HFFc6 (cell line): Measurements from ENCODE around the gene PCYOX1L. TPM values are rescaled to one million over a fixed set of nuclear protein-coding genes. Genes with fewer than 3 reads are reported as not detected.

Experiments used
- DNase-seq: peaks from one replicate; pipeline ENCODE4 v3.0.0-alpha.2; 2018
- H3K27ac Mint-ChIP-seq: 2 replicates; pipeline ENCODE4 v1.8.0; 2020; ENCODE audit warnings: mild to moderate bottlenecking, mixed read lengths
- H3K27me3 Mint-ChIP-seq: 2 replicates; pipeline ENCODE4 v1.8.0; 2021; ENCODE audit warnings: mild to moderate bottlenecking, moderate library complexity, mixed read lengths; ENCODE audit not compliant: insufficient read depth
- H3K36me3 Mint-ChIP-seq: 2 replicates; pipeline ENCODE4 v1.8.0; 2021; ENCODE audit warnings: low read depth, mixed read lengths
- H3K4me1 Mint-ChIP-seq: 2 replicates; pipeline ENCODE4 v1.8.0; 2020; ENCODE audit warnings: low read depth, mixed read lengths
- H3K4me3 Mint-ChIP-seq: 2 replicates; pipeline ENCODE4 v1.8.0; 2020; ENCODE audit warnings: mild to moderate bottlenecking, moderate library complexity, mixed read lengths
- H3K9me3 Mint-ChIP-seq: 2 replicates; pipeline ENCODE4 v1.8.0; 2020; ENCODE audit warnings: mild to moderate bottlenecking, mixed read lengths
- total RNA-seq, 6 experiments: library from RNA; stranded (reverse); fragmentation: NEBNext Ultra II Directional; extraction: Animal tissue kit (Norgen Biotek cat#: 25700); gene quantifications; 2 replicates in 1 of 6; 3 replicates in 5 of 6; pipeline ENCODE4 v1.2.3, GENCODE V29; 2021
- TF ChIP-seq, protein P1 (sequence below): fragments of 200-600 bp; sonication (generic); IDR thresholded peaks from 2 replicates; pipeline ENCODE4 v1.5.0; 2021; ENCODE audit warnings: antibody characterized with exemption, mild to moderate bottlenecking

PCYOX1L gene
- total RNA-seq, 6 experiments from 2014 or later, result 9.8 to 13.5 (median 11.0) TPM

- Mint-ChIP-seq H3K9me3 (no peaks in the 10 kb centered on the region), H3K27me3 (no peaks in the 10 kb centered on the region; the same call in 1 of the 2 replicates), H3K27ac (peak overlapping the region; percentile 97), H3K4me3 (peak overlapping the region; percentile 96), H3K4me1 (peaks cover 72% of the 10 kb centered on the region), H3K36me3 (peaks cover 34% of the 10 kb centered on the region)
- peak; percentile 77 for DNase-seq
- TF ChIP-seq, protein P1, sequence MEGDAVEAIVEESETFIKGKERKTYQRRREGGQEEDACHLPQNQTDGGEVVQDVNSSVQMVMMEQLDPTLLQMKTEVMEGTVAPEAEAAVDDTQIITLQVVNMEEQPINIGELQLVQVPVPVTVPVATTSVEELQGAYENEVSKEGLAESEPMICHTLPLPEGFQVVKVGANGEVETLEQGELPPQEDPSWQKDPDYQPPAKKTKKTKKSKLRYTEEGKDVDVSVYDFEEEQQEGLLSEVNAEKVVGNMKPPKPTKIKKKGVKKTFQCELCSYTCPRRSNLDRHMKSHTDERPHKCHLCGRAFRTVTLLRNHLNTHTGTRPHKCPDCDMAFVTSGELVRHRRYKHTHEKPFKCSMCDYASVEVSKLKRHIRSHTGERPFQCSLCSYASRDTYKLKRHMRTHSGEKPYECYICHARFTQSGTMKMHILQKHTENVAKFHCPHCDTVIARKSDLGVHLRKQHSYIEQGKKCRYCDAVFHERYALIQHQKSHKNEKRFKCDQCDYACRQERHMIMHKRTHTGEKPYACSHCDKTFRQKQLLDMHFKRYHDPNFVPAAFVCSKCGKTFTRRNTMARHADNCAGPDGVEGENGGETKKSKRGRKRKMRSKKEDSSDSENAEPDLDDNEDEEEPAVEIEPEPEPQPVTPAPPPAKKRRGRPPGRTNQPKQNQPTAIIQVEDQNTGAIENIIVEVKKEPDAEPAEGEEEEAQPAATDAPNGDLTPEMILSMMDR, result no peak; the same call in 1 of the 2 replicates
Observed at GRCh38 chr5:149406203-149406978, 48.5 kb downstream of the PCYOX1L start.

DNA sequence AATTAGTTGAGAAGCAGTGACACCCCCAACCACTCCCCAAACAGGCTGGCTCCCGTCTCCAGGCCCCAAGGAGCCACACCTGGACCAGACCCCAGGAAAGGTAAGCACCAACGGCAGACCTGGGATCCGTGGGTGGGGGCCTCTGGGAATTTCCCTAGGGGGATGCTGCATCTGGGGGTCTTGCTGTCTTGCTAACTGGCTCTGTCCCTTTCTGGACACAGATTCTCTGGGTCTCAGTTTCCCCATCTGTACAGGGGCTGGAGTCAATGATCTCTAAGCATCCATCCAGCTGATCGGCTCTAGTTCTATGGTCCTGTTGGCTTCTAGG is 49.1 kb downstream of the PCYOX1L start:
- Mint-ChIP-seq H3K4me1 (peaks cover 77% of the 10 kb centered on the region), H3K27me3 (no peaks in the 10 kb centered on the region; the same call in 1 of the 2 replicates), H3K9me3 (no peaks in the 10 kb centered on the region), H3K36me3 (peaks cover 34% of the 10 kb centered on the region), H3K27ac (peak overlapping the region; percentile 97), H3K4me3 (peak overlapping the region; percentile 96)
- TF ChIP-seq, protein P1, result no peak
- DNase-seq, result no peak

DNA sequence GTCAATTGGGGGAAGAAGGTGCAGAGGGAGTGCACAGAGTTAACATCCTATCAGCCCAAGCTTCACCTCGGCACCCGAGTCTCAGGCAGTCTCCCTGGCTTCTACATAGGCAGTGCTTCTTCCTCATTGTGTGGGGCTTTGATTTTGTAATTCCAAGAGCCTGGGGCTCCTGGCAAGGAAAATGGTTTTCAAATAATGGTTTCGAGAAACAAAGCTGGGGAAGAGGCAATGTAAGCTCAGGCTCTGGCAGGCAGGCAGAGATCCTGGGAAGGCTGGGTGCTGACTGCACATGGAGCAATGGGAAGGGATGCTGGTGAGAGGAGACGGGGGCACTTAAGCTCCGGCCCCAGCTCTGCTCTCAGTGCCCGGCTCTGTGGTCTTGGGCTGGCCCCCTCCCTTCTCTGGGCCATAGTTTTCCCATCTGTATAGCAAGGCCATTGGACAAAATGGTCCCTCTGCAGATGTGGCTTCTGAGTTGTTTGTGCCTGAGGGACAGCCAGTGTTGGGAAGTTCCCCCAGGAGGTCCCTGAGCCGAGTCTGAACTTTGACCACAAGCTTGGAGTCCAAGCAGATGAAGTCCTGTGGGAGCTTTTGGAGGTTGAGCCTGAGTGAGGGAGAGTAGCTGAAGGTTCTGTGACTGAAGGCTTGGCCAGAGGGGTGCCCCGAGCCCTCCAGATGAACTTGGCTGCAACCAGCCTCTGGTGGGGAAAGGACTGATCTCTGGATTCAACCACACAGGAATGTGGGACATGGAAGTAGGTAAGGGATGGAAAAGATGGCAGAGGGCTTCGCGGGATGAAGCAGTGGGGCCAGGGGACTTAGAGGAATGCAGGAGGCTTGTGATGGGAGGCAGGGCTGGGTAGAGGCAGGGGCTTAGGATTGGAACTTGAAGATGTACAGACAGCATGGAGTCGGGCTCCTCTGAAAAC is 49.7 kb downstream of the PCYOX1L start:
- no peak for DNase-seq
- no peaks in the 10 kb centered on the region for H3K9me3 Mint-ChIP-seq
- peak overlapping the region; percentile 96 for H3K4me3 Mint-ChIP-seq
- H3K4me1 Mint-ChIP-seq, result peaks cover 82% of the 10 kb centered on the region
- H3K27me3 Mint-ChIP-seq, result no peaks in the 10 kb centered on the region; the same call in 1 of the 2 replicates
- H3K36me3 Mint-ChIP-seq, result peaks cover 34% of the 10 kb centered on the region
- peak overlapping the region; percentile 97 for H3K27ac Mint-ChIP-seq
- TF ChIP-seq, protein P1, result no peak

GRCh38 chr5:149408252-149409099 is 50.6 kb downstream of the PCYOX1L start:
- H3K4me3 Mint-ChIP-seq, result peak overlapping the region; percentile 96
- H3K27me3 Mint-ChIP-seq, result no peaks in the 10 kb centered on the region; the same call in 1 of the 2 replicates
- no peaks in the 10 kb centered on the region for H3K9me3 Mint-ChIP-seq
- TF ChIP-seq, protein P1, result no peak
- H3K27ac Mint-ChIP-seq, result peak overlapping the region; percentile 97
- H3K4me1 Mint-ChIP-seq, result peaks cover 88% of the 10 kb centered on the region
- H3K36me3 Mint-ChIP-seq, result peaks cover 36% of the 10 kb centered on the region
- no peak for DNase-seq
